Panc1 (cell line): ENCODE data around the gene FTSJ3. TPM values are rescaled to one million over a fixed set of nuclear protein-coding genes. Genes with fewer than 3 reads are reported as not detected.

Experiments used
- ATAC-seq: fragments of 200-7000 bp; cut with Tn5 transposase; 2 replicates; pipeline ENCODE4 v1.9.1; 2020; ENCODE audit warnings: mild to moderate bottlenecking, moderate library complexity
- BruUV-seq: library from RNA; stranded (reverse); fragments of 400-500 nt; replicated peaks from 2 replicates; lab custom pipeline; 2021; lab: Mats Ljungman, UMichigan
- CTCF ChIA-PET: fragments of 300-600 bp; sonication (Branson Sonifier 250); formaldehyde crosslinking; loops from one replicate; lab custom pipeline; 2022; ENCODE audit warnings: antibody characterized with exemption; lab: Charles Lee
- POLR2A ChIA-PET: fragments of 300-600 bp; sonication (Branson Sonifier 250); formaldehyde crosslinking; loops from one replicate; lab custom pipeline; 2022; ENCODE audit warnings: antibody characterized with exemption; lab: Charles Lee
- DNase-seq: peaks from one replicate; pipeline ENCODE4 v3.0.0-alpha.2; 2010; ENCODE audit warnings: low read depth, low spot score
- H3K27ac ChIP-seq: 2 replicates; pipeline ENCODE4 v1.5.1; 2011; ENCODE audit warnings: mild to moderate bottlenecking, low read length, inconsistent platforms
- H3K27me3 ChIP-seq: fragments of 200-500 bp; sonication (Bioruptor generic); 2 replicates; pipeline ENCODE4 v1.6.0; 2014; ENCODE audit warnings: low read length, inconsistent platforms; ENCODE audit not compliant: control insufficient read depth, insufficient read depth
- H3K36me3 ChIP-seq: fragments of 200-500 bp; sonication (Bioruptor generic); 2 replicates; pipeline ENCODE4 v1.5.1; 2014; ENCODE audit warnings: inconsistent platforms, mild to moderate bottlenecking, low read length, moderate library complexity; ENCODE audit not compliant: control insufficient read depth, insufficient read depth
- H3K4me1 ChIP-seq: 2 replicates; pipeline ENCODE4 v1.5.1; 2011; ENCODE audit warnings: inconsistent platforms, mild to moderate bottlenecking, low read length, moderate library complexity; ENCODE audit not compliant: control insufficient read depth, insufficient read depth
- H3K4me3 ChIP-seq, 2 experiments: 2 replicates each; pipeline ENCODE4 v1.5.1; 2011 to 2012; ENCODE audit warnings: low read depth in 2 of 2, low read length in 2 of 2, mild to moderate bottlenecking in 2 of 2, inconsistent platforms in 1 of 2, moderate library complexity in 1 of 2
- H3K9me3 ChIP-seq: fragments of 200-500 bp; sonication (Bioruptor generic); 2 replicates; pipeline ENCODE4 v1.5.1; 2014; ENCODE audit warnings: low read depth, mild to moderate bottlenecking, inconsistent platforms, low read length, moderate library complexity; ENCODE audit not compliant: control insufficient read depth, insufficient read depth
- CTCF ChIP-seq: fragments of 450-650 bp; IDR thresholded peaks from 2 replicates; pipeline ENCODE4 v1.5.1; 2017; ENCODE audit warnings: mild to moderate bottlenecking
- POLR2AphosphoS5 ChIP-seq: IDR thresholded peaks from 2 replicates; pipeline ENCODE4 v1.6.1; 2012; ENCODE audit warnings: mild to moderate bottlenecking, low read depth, low read length, moderate library complexity
- REST ChIP-seq, 2 experiments: IDR thresholded peaks; 2 replicates each; pipeline ENCODE4 v1.6.1; 2011 to 2012; ENCODE audit warnings: low read depth in 2 of 2, control low read depth in 1 of 2, low read length in 1 of 2, mild to moderate bottlenecking in 1 of 2, moderate library complexity in 1 of 2; ENCODE audit not compliant: insufficient read depth in 1 of 2
- SIN3A ChIP-seq: IDR thresholded peaks from 2 replicates; pipeline ENCODE4 v1.6.1; 2012; ENCODE audit warnings: low read depth, mild to moderate bottlenecking, low read length, moderate library complexity, borderline replicate concordance; ENCODE audit not compliant: insufficient read depth
- TCF7L2 ChIP-seq: IDR thresholded peaks from 2 replicates; pipeline ENCODE4 v1.6.1; 2011; ENCODE audit warnings: mild to moderate bottlenecking, low read depth, low read length, inconsistent platforms
- in situ Hi-C: cut with HindIII; loops from 2 replicates; pipeline ENCODE4 v1.10.0; 2016; ENCODE audit warnings: low sequenced_read_pairs, low pct_unique_long_range_greater_than_20kb
- intact Hi-C: fragments of 100-400 bp; cut with micrococcal nuclease; formaldehyde crosslinking; loops from one replicate; pipeline ENCODE4 v1.10.0; 2022; ENCODE audit not compliant: unreplicated experiment
- total RNA-seq: library from RNA; stranded (reverse); gene quantifications from one replicate; pipeline ENCODE4 v1.2.1, GENCODE V29; 2021; ENCODE audit not compliant: unreplicated experiment

The FTSJ3 gene
- total RNA-seq, 1 experiment from 2014 or later, result 41.3 TPM

GRCh38 chr17:63838631-63839171, 11.2 kb upstream of the FTSJ3 start:
- Histone ChIP-seq H3K27me3 (no peaks in the 10 kb centered on the region), H3K27ac (no peak overlapping the region), H3K4me1 (peaks cover 27% of the 10 kb centered on the region), H3K9me3 (no peaks in the 10 kb centered on the region), H3K4me3 (no peak overlapping the region), H3K36me3 (peaks cover 6% of the 10 kb centered on the region; the same call in 1 of the 2 replicates)
- CTCF ChIA-PET, result no interaction called here
- BruUV-seq, result no TSS peak
- no peak for DNase-seq
- POLR2A ChIA-PET, result interaction anchor here (0.6 kb wide), 1 partner anchor 10 kb away, joined by 3 read pairs; no protein-coding TSS in a partner anchor
- intact Hi-C loops, result no loop called here
- TF ChIP-seq SIN3A (no peak), CTCF (no peak), REST (IDR thresholded peaks at IDR 0.05; ENCODE audit: insufficient read depth in 1 of 2, low read depth in 2 of 2, low read length in 1 of 2) (no peak), TCF7L2 (no peak), POLR2AphosphoS5 (no peak)
- in situ Hi-C loops, result no loop called here
- no peak for ATAC-seq

GRCh38 chr17:63837962-63838600, 10.6 kb upstream of the FTSJ3 start:
- in situ Hi-C loops, result no loop called here
- Histone ChIP-seq H3K4me3 (no peak overlapping the region), H3K36me3 (peaks cover 6% of the 10 kb centered on the region; the same call in 1 of the 2 replicates), H3K27me3 (no peaks in the 10 kb centered on the region), H3K27ac (no peak overlapping the region), H3K4me1 (peaks cover 25% of the 10 kb centered on the region), H3K9me3 (no peaks in the 10 kb centered on the region)
- TF ChIP-seq POLR2AphosphoS5, result no peak
- BruUV-seq, result no TSS peak
- DNase-seq, result no peak
- ChIA-PET POLR2A (interaction anchor here (0.6 kb wide), 1 partner anchor 9 kb away, joined by 3 read pairs; no protein-coding TSS in a partner anchor), CTCF (no interaction called here)
- ATAC-seq, result no peak
- intact Hi-C loops, result no loop called here

- H3K4me1 ChIP-seq, result peaks cover 25% of the 10 kb centered on the region
- ATAC-seq (no peak), DNase-seq (no peak)
- peaks cover 6% of the 10 kb centered on the region; the same call in 1 of the 2 replicates for H3K36me3 ChIP-seq
- in situ Hi-C loops, result no loop called here
- H3K27ac ChIP-seq, result no peak overlapping the region
- ChIA-PET CTCF (no interaction called here), POLR2A (no interaction called here)
- TF ChIP-seq CTCF (no peak), REST (IDR thresholded peaks at IDR 0.05; ENCODE audit: insufficient read depth in 1 of 2, low read depth in 2 of 2, low read length in 1 of 2) (no peak), TCF7L2 (no peak), SIN3A (no peak), POLR2AphosphoS5 (no peak)
- no peak overlapping the region for H3K4me3 ChIP-seq
- intact Hi-C loops, result no loop called here
- no peaks in the 10 kb centered on the region for H3K9me3 ChIP-seq
- H3K27me3 ChIP-seq, result no peaks in the 10 kb centered on the region
- BruUV-seq, result no TSS peak
Measured at GRCh38 chr17:63837480-63837879, 10.0 kb upstream of the FTSJ3 start.
